ENCODE measurements around the gene FAM107B.

DNA sequence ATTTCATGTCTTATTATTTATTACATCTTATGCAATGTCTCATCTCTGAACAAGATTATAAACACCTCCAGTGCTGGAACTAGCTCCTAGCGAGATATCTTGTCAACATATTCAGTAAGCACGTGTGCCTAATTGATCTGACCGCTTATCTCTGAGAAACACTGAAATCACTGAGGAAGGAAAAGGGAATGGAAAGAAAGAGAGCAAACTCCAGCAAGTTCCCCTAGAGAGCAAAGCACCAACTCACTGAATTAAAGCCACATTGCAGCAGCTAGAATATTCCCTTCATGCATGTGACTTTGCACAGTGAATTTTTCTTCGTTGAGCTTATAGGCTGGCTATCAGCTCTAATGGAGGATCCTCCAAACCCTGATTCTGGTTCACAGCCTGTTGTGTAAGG is 266.9 kb downstream of the FAM107B start:
- TF ChIP-seq SIX5 (IDR thresholded peaks at IDR 0.05; ENCODE audit: low read depth, low read length, severe bottlenecking), result no peak
- TF ChIP-seq, protein P1, sequence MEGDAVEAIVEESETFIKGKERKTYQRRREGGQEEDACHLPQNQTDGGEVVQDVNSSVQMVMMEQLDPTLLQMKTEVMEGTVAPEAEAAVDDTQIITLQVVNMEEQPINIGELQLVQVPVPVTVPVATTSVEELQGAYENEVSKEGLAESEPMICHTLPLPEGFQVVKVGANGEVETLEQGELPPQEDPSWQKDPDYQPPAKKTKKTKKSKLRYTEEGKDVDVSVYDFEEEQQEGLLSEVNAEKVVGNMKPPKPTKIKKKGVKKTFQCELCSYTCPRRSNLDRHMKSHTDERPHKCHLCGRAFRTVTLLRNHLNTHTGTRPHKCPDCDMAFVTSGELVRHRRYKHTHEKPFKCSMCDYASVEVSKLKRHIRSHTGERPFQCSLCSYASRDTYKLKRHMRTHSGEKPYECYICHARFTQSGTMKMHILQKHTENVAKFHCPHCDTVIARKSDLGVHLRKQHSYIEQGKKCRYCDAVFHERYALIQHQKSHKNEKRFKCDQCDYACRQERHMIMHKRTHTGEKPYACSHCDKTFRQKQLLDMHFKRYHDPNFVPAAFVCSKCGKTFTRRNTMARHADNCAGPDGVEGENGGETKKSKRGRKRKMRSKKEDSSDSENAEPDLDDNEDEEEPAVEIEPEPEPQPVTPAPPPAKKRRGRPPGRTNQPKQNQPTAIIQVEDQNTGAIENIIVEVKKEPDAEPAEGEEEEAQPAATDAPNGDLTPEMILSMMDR (IDR thresholded peaks at IDR 0.05 in 2 of 3, conservative IDR thresholded peaks at IDR 0.05 in 1 of 3; ENCODE audit: control insufficient read depth in 2 of 3, extremely low read depth in 1 of 3, insufficient read depth in 1 of 3, low read depth in 3 of 3, low read length in 3 of 3), result no peak
- TF ChIP-seq RAD21 (IDR thresholded peaks at IDR 0.05; ENCODE audit: insufficient read depth, low read depth, low read length), result no peak

All from GM12878 (cell line).